G401.6 (cell line): ENCODE measurements around the gene TP53TG5.

Experiments used
- FAIRE-seq: peaks from 2 replicates; lab custom pipeline; 2012; peaks lifted over from hg19 to GRCh38; lab: Jason Lieb, UNC

TP53TG5 gene

DNA sequence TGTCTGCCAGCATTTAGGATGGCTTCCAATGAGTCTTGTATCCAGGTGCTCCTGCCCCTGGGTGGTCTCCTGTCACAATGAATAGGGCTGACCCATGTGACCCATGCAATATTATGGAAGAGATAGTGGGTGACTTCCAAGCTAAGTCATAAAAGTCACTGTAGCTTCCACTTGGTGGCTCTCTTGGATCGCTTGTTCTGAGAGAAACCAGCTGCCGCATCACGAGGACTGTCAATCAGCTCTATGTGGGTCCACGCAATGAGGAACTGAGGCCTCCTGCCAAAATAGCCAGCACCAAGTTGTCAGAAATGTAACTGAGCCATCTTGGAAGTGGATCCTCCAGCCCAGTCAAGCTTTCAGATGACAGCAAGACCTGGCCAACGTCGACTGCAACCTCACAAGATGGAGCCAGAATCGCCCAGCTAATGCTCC lies 55.2 kb downstream of the TP53TG5 start:
- FAIRE-seq, result no peak
